CD14-positive monocyte (primary cell): ENCODE results near the gene RDH13. TPM values are rescaled to one million over a fixed set of nuclear protein-coding genes. Genes with fewer than 3 reads are reported as not detected.

Experiments used
- DNase-seq, 3 donors: peaks; one replicate each; pipeline ENCODE4 v3.0.0-alpha.2; 2011 to 2022
- H2AFZ ChIP-seq: 2 replicates; pipeline ENCODE4 v1.6.0; 2012; ENCODE audit warnings: mild to moderate bottlenecking, low read depth, low read length, inconsistent platforms; ENCODE audit not compliant: insufficient read depth, poor library complexity, severe bottlenecking
- H3K27ac ChIP-seq, 2 donors: 1 replicate in 1 of 2; 2 replicates in 1 of 2; pipeline ENCODE4 v1.5.1; 2012 to 2013; ENCODE audit warnings: low read length in 2 of 2, control low read depth in 1 of 2, inconsistent platforms in 1 of 2, low read depth in 1 of 2, mild to moderate bottlenecking in 1 of 2
- H3K27me3 ChIP-seq, 2 donors: one replicate each; pipeline versions ENCODE4 v1.6.0 to v1.6.1; 2011 to 2013; ENCODE audit warnings: low read length in 2 of 2; ENCODE audit not compliant: control insufficient read depth in 2 of 2, insufficient read depth in 2 of 2
- H3K36me3 ChIP-seq, 2 donors: replicated peaks in 1 of 2; 1 replicate in 1 of 2; 2 replicates in 1 of 2; pipeline versions ENCODE4 v1.5.1 to v1.6.1; 2012 to 2013; ENCODE audit warnings: low read length in 2 of 2, control low read depth in 1 of 2, inconsistent platforms in 1 of 2, mild to moderate bottlenecking in 1 of 2; ENCODE audit not compliant: insufficient read depth in 2 of 2, control insufficient read depth in 1 of 2
- H3K4me1 ChIP-seq, 2 donors: 1 replicate in 1 of 2; 2 replicates in 1 of 2; pipeline versions ENCODE4 v1.5.1 to v1.6.1; 2012 to 2013; ENCODE audit warnings: low read length in 2 of 2, control low read depth in 1 of 2, inconsistent platforms in 1 of 2, mild to moderate bottlenecking in 1 of 2, moderate library complexity in 1 of 2; ENCODE audit not compliant: insufficient read depth in 2 of 2, control insufficient read depth in 1 of 2
- H3K4me2 ChIP-seq: replicated peaks from 2 replicates; pipeline ENCODE3; 2012; ENCODE audit warnings: low read length, moderate library complexity, mild to moderate bottlenecking; ENCODE audit not compliant: poor library complexity, severe bottlenecking; ENCODE audit errors: extremely low read depth
- H3K4me3 ChIP-seq, 3 experiments: fragments of 200-600 bp in 1 of 3; sonication (generic) in 1 of 3; replicated peaks in 1 of 3; 1 replicate in 2 of 3; 2 replicates in 1 of 3; pipeline ENCODE4 v1.5.1; 2011 to 2013; ENCODE audit warnings: low read length in 3 of 3, mild to moderate bottlenecking in 3 of 3, control low read depth in 2 of 3, low read depth in 2 of 3, inconsistent platforms in 1 of 3, moderate library complexity in 1 of 3
- H3K79me2 ChIP-seq: 2 replicates; pipeline ENCODE4 v1.6.0; 2012; ENCODE audit warnings: mild to moderate bottlenecking, control low read depth, inconsistent platforms, low read length, moderate library complexity; ENCODE audit not compliant: insufficient read depth
- H3K9ac ChIP-seq: 2 replicates; pipeline ENCODE4 v1.6.0; 2017; ENCODE audit warnings: low read length, mild to moderate bottlenecking; ENCODE audit not compliant: insufficient read depth, poor library complexity, severe bottlenecking
- H3K9me3 ChIP-seq, 2 donors: replicated peaks in 1 of 2; 1 replicate in 1 of 2; 2 replicates in 1 of 2; pipeline versions ENCODE4 v1.5.1 to v1.6.1; 2012 to 2013; ENCODE audit warnings: low read length in 2 of 2, control low read depth in 1 of 2; ENCODE audit not compliant: control insufficient read depth in 1 of 2, insufficient read depth in 1 of 2
- H4K20me1 ChIP-seq: 2 replicates; pipeline ENCODE4 v1.6.0; 2012; ENCODE audit warnings: mild to moderate bottlenecking, low read length, control low read depth, moderate library complexity; ENCODE audit not compliant: insufficient read depth
- H3K27ac Mint-ChIP-seq, 7 donors: one replicate each; pipeline ENCODE4 v1.8.0; 2020; ENCODE audit warnings: mild to moderate bottlenecking in 7 of 7, mixed read lengths in 7 of 7, moderate library complexity in 6 of 7, inconsistent platforms in 2 of 7
- H3K27me3 Mint-ChIP-seq, 3 donors: one replicate each; pipeline ENCODE4 v1.8.0; 2021 to 2022; ENCODE audit warnings: low read depth in 3 of 3, mild to moderate bottlenecking in 3 of 3, mixed read lengths in 3 of 3, moderate library complexity in 3 of 3, inconsistent platforms in 1 of 3
- H3K36me3 Mint-ChIP-seq, 2 donors: one replicate each; pipeline ENCODE4 v1.8.0; 2020; ENCODE audit warnings: mixed read lengths in 2 of 2, inconsistent platforms in 1 of 2, mild to moderate bottlenecking in 1 of 2
- H3K4me1 Mint-ChIP-seq: one replicate; pipeline ENCODE4 v1.8.0; 2020; ENCODE audit warnings: mild to moderate bottlenecking, mixed read lengths
- H3K4me3 Mint-ChIP-seq, 2 donors: one replicate each; pipeline ENCODE4 v1.8.0; 2020; ENCODE audit warnings: mild to moderate bottlenecking in 2 of 2, mixed read lengths in 2 of 2, moderate library complexity in 1 of 2
- H3K9me3 Mint-ChIP-seq, 7 donors: one replicate each; pipeline ENCODE4 v1.8.0; 2020 to 2022; ENCODE audit warnings: mixed read lengths in 7 of 7, mild to moderate bottlenecking in 6 of 7, moderate library complexity in 6 of 7, inconsistent platforms in 2 of 7
- CTCF ChIP-seq: fragments of 200-600 bp; IDR thresholded peaks from one replicate; pipeline ENCODE4 v1.8.0; 2022; ENCODE audit warnings: antibody characterized with exemption, mild to moderate bottlenecking
- WGBS: methylation state at CpG from one replicate; pipeline ENCODE4 v1.1.5; 2013; ENCODE audit warnings: missing lambda C conversion rate; ENCODE audit not compliant: insufficient coverage; 5-methylcytosine and 5-hydroxymethylcytosine counted together
- intact Hi-C, 2 donors: fragments of 100-400 bp; cut with micrococcal nuclease; formaldehyde crosslinking; loops; one replicate each; pipeline versions ENCODE4 v1.15.0 to v1.15.1; 2023
- polyA plus RNA-seq, 3 donors: library from polyadenylated mRNA; depleted of rRNA in 1 of 3; unstranded in 2 of 3; stranded (reverse) in 1 of 3; fragments of 300-500 nt in 2 of 3; fragments of >200 nt in 1 of 3; fragmentation: Illumina TruSeq in 2 of 3; gene quantifications; 1 replicate in 2 of 3; 2 replicates in 1 of 3; pipeline ENCODE4 v1.2.3, GENCODE V29; 2012 to 2021

The RDH13 gene
- polyA plus RNA-seq, 3 donors = 1.6 to 4.0 (median 2.3) TPM

GRCh38 chr19:55048446-55048845, 14.5 kb downstream of the RDH13 start:
- H2AFZ ChIP-seq = no peak overlapping the region
- no peaks in the 10 kb centered on the region for H4K20me1 ChIP-seq
- H3K27ac Mint-ChIP-seq = no peak overlapping the region
- H3K4me3 Mint-ChIP-seq = no peak overlapping the region
- no peak for TF ChIP-seq CTCF
- H3K9me3 Mint-ChIP-seq = peaks cover 0 to 2% (median 0%) of the 10 kb centered on the region in 7 donors
- H3K4me3 ChIP-seq = no peak overlapping the region
- 95% methylated on average over 15 of the region's 15 CpGs for WGBS
- no peak for DNase-seq
- H3K79me2 ChIP-seq = no peaks in the 10 kb centered on the region
- H3K36me3 Mint-ChIP-seq = peaks cover 56 to 91% of the 10 kb centered on the region in 2 donors
- H3K27me3 Mint-ChIP-seq = peaks cover 0 to 3% (median 0%) of the 10 kb centered on the region in 3 donors
- H3K27ac ChIP-seq = no peak overlapping the region
- no peaks in the 10 kb centered on the region for H3K27me3 ChIP-seq
- intact Hi-C loops = loop anchor here in 1 of 2 donors (10.0 kb wide), 1 partner anchor 54 kb away; no protein-coding TSS in a partner anchor
- no peak overlapping the region for H3K4me2 ChIP-seq
- no peak overlapping the region for H3K9ac ChIP-seq
- H3K36me3 ChIP-seq = peaks cover 57 to 64% of the 10 kb centered on the region in 2 donors
- H3K9me3 ChIP-seq = no peaks in the 10 kb centered on the region
- H3K4me1 ChIP-seq = no peaks in the 10 kb centered on the region
- no peaks in the 10 kb centered on the region for H3K4me1 Mint-ChIP-seq

- Mint-ChIP-seq H3K36me3 (peaks cover 55 to 91% of the 10 kb centered on the region in 2 donors), H3K27me3 (peaks cover under 1 to 6% (median 1%) of the 10 kb centered on the region in 3 donors), H3K27ac (no peak overlapping the region), H3K4me1 (no peaks in the 10 kb centered on the region), H3K4me3 (no peak overlapping the region), H3K9me3 (peaks cover 0 to 1% (median 0%) of the 10 kb centered on the region in 7 donors)
- H3K9me3 ChIP-seq = no peaks in the 10 kb centered on the region
- H3K4me2 ChIP-seq = no peak overlapping the region
- no peaks in the 10 kb centered on the region for H3K4me1 ChIP-seq
- 98% methylated on average over 12 of the region's 12 CpGs for WGBS
- no peak for TF ChIP-seq CTCF
- no peak overlapping the region for H3K9ac ChIP-seq
- no peak for DNase-seq
- intact Hi-C loops = loop anchor here in 1 of 2 donors (10.0 kb wide), 1 partner anchor 53 kb away; no protein-coding TSS in a partner anchor
- H3K79me2 ChIP-seq = no peaks in the 10 kb centered on the region
- no peaks in the 10 kb centered on the region for H3K27me3 ChIP-seq
- no peak overlapping the region for H3K27ac ChIP-seq
- peaks cover 54 to 63% of the 10 kb centered on the region in 2 donors for H3K36me3 ChIP-seq
- H4K20me1 ChIP-seq = peaks cover 3% of the 10 kb centered on the region
- no peak overlapping the region for H3K4me3 ChIP-seq
- H2AFZ ChIP-seq = no peak overlapping the region
These were observed 15.0 kb downstream of the RDH13 start for GRCh38 chr19:55047951-55048350.
